ENCODE data around the gene IL16. TPM values are rescaled to one million over a fixed set of nuclear protein-coding genes. Genes with fewer than 3 reads are reported as not detected.

IL16 gene
- total and polyA plus RNA-seq, 9 donors: 1.8 to 16.5 (median 9.0) TPM

- Histone ChIP-seq H3K4me1 (ENCODE audit: insufficient read depth) (no peaks in the 10 kb centered on the region), H3K4me3 (no peak overlapping the region), H3K9me3 (no peaks in the 10 kb centered on the region), H3K27me3 (no peaks in the 10 kb centered on the region), H3K27ac (no peak overlapping the region), H3K36me3 (no peaks in the 10 kb centered on the region)
- TF ChIP-seq EP300 (IDR thresholded peaks at IDR 0.05) (no peak), CTCF (IDR thresholded peaks at IDR 0.05) (no peak), POLR2A (IDR thresholded peaks at IDR 0.05) (no peak)
- intact Hi-C loops (cut with DNase I): loop anchor here in 1 of 4 donors (10.0 kb wide), 1 partner anchor 100 kb away; no protein-coding TSS in a partner anchor
- 45 to 71% (median 54%) methylated on average over 5 of the region's 5 CpGs for WGBS, 3 donors
- no peak for DNase-seq
Observed at GRCh38 chr15:81284256-81285031, 87.8 kb downstream of the IL16 start.

GRCh38 chr15:81285461-81285860, 88.8 kb downstream of the IL16 start:
- TF ChIP-seq CTCF (IDR thresholded peaks at IDR 0.05): no peak
- no peak for TF ChIP-seq POLR2A (IDR thresholded peaks at IDR 0.05)
- TF ChIP-seq EP300 (IDR thresholded peaks at IDR 0.05): no peak
- Histone ChIP-seq H3K27me3 (no peaks in the 10 kb centered on the region), H3K9me3 (no peaks in the 10 kb centered on the region), H3K4me1 (ENCODE audit: insufficient read depth) (no peaks in the 10 kb centered on the region), H3K27ac (no peak overlapping the region), H3K4me3 (no peak overlapping the region), H3K36me3 (no peaks in the 10 kb centered on the region)
- intact Hi-C loops (cut with DNase I): loop anchor here in 1 of 4 donors (10.0 kb wide), 1 partner anchor 99 kb away; no protein-coding TSS in a partner anchor
- no peak for DNase-seq
- WGBS, 3 donors: 94 to 98% (median 95%) methylated on average over 6 of the region's 6 CpGs

GRCh38 chr15:81286621-81287121, 90.0 kb downstream of the IL16 start:
- DNase-seq: no peak
- H3K36me3 ChIP-seq: no peaks in the 10 kb centered on the region
- WGBS, 3 donors: 87 to 91% (median 88%) methylated on average over 2 of the region's 2 CpGs
- no peak overlapping the region for H3K4me3 ChIP-seq
- TF ChIP-seq EP300 (IDR thresholded peaks at IDR 0.05) (no peak), CTCF (IDR thresholded peaks at IDR 0.05) (no peak), POLR2A (IDR thresholded peaks at IDR 0.05) (no peak)
- intact Hi-C loops (cut with DNase I): loop anchor here in 1 of 4 donors (10.0 kb wide), 1 partner anchor 98 kb away; no protein-coding TSS in a partner anchor
- H3K4me1 ChIP-seq (ENCODE audit: insufficient read depth): no peaks in the 10 kb centered on the region
- no peaks in the 10 kb centered on the region for H3K9me3 ChIP-seq
- H3K27ac ChIP-seq: no peak overlapping the region
- H3K27me3 ChIP-seq: no peaks in the 10 kb centered on the region

- Histone ChIP-seq H3K4me1 (ENCODE audit: insufficient read depth) (no peaks in the 10 kb centered on the region), H3K4me3 (no peak overlapping the region), H3K9me3 (no peaks in the 10 kb centered on the region), H3K27ac (no peak overlapping the region), H3K36me3 (no peaks in the 10 kb centered on the region), H3K27me3 (no peaks in the 10 kb centered on the region)
- 93 to 96% (median 93%) methylated on average over 3 of the region's 3 CpGs for WGBS, 3 donors
- intact Hi-C loops (cut with DNase I): loop anchor here in 1 of 4 donors (10.0 kb wide), 1 partner anchor 97 kb away; no protein-coding TSS in a partner anchor
- no peak for TF ChIP-seq CTCF (IDR thresholded peaks at IDR 0.05)
- TF ChIP-seq POLR2A (IDR thresholded peaks at IDR 0.05): no peak
- TF ChIP-seq EP300 (IDR thresholded peaks at IDR 0.05): no peak
- DNase-seq: no peak
Observed at GRCh38 chr15:81288040-81288439, 91.4 kb downstream of the IL16 start.
